Activated CD4-positive, alpha-beta memory T cell treated with anti-CD3 and anti-CD28 coated beads for 36 hours (primary cell): Measurements from ENCODE around the gene PTPN14. TPM values are rescaled to one million over a fixed set of nuclear protein-coding genes. Genes with fewer than 3 reads are reported as not detected.
A peak's percentile ranks its signal among the peaks of the same experiment; 100 is the strongest.

Experiments used
- CTCF ChIA-PET: fragments of 350-600 bp; sonication (Branson Sonifier 250); formaldehyde crosslinking; loops from one replicate; lab custom pipeline; 2021; ENCODE audit warnings: antibody characterized with exemption, inconsistent platforms; lab: Charles Lee
- POLR2A ChIA-PET: fragments of 350-600 bp; sonication (Branson Sonifier 250); formaldehyde crosslinking; loops from one replicate; lab custom pipeline; 2021; ENCODE audit warnings: antibody characterized with exemption; lab: Charles Lee
- DNase-seq: peaks from one replicate; pipeline ENCODE4 v3.0.0-alpha.2; 2020
- H3K27ac Mint-ChIP-seq: one replicate; pipeline ENCODE4 v1.8.0; 2021; ENCODE audit warnings: mixed read lengths
- H3K27me3 Mint-ChIP-seq: one replicate; pipeline ENCODE4 v1.8.0; 2021; ENCODE audit warnings: mixed read lengths
- H3K36me3 Mint-ChIP-seq: one replicate; pipeline ENCODE4 v1.8.0; 2021; ENCODE audit warnings: mixed read lengths
- H3K4me1 Mint-ChIP-seq: one replicate; pipeline ENCODE4 v1.8.0; 2021; ENCODE audit warnings: low read depth, mixed read lengths
- H3K4me3 Mint-ChIP-seq: one replicate; pipeline ENCODE4 v1.8.0; 2021; ENCODE audit warnings: mild to moderate bottlenecking, mixed read lengths
- H3K9me3 Mint-ChIP-seq: one replicate; pipeline ENCODE4 v1.8.0; 2021; ENCODE audit warnings: mixed read lengths
- intact Hi-C: fragments of 100-400 bp; cut with micrococcal nuclease; formaldehyde crosslinking; loops from one replicate; pipeline ENCODE4 v1.15.1; 2023
- total RNA-seq, 2 experiments: library from RNA; stranded (reverse); gene quantifications; one replicate each; pipeline ENCODE4 v1.2.3, GENCODE V29; 2021

Gene PTPN14
- total RNA-seq, 2 experiments from 2014 or later, result 1.0 to 1.1 TPM

DNA sequence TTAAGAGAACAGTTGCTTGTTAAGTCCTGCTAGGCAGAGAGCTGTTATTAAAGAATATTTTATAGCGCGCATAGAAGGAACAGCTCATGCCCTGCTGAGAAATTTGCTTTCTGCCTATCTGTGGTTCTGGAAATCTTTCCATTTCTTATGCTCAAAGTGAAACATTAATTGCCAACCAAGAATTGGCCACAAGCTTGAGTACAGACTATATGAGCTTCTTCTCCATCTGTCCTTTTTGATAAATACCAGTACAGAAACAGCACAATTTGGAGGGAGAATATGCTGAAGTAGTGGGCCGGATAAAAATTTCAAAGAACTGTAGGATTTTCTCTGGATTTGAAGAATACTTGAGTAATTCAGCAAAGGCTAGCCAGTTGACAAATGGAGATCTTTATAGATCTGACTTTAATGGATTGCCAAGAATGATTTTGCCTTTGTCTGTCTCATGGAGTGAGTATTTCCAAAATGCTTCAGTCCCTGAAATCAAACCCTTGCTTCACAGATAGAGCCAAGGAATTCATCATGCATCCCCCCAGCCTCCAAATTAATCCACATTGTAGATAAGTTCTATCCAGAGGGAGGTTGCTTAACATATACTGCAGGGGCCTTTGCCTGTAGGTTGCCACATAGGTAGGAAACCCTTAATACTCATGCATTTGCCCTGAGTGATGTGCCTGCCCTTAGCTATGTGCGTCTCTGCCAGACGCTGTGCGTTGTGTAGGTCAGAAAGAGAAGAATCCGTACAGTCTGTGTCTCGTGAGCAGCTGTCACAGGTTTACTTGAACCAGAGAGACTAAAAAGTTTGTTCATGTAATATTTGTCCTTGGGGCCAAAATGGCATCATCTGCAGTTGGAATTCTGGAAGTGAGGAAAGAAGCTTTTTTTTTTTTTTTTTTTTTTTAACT lies 226.3 kb downstream of the PTPN14 start:
- DNase-seq, result no peak
- ChIA-PET CTCF (interaction anchor here (1.4 to 11.5 kb wide), 5 partner anchors 8 to 259 kb away, joined by 5 to 491 read pairs (median 27); no protein-coding TSS in a partner anchor), POLR2A (interaction anchor here (0.6 kb wide), 1 partner anchor 199 kb away, joined by 5 read pairs; no protein-coding TSS in a partner anchor)
- Mint-ChIP-seq H3K27me3 (no peaks in the 10 kb centered on the region), H3K4me1 (peaks cover 4% of the 10 kb centered on the region), H3K9me3 (no peaks in the 10 kb centered on the region), H3K36me3 (peaks cover 5% of the 10 kb centered on the region), H3K4me3 (no peak overlapping the region), H3K27ac (peak overlapping the region; percentile 23)
- intact Hi-C loops, result loop anchor here (10.0 kb wide), 1 partner anchor 950 kb away; no protein-coding TSS in a partner anchor

- H3K9me3 Mint-ChIP-seq, result no peaks in the 10 kb centered on the region
- peaks cover 3% of the 10 kb centered on the region for H3K36me3 Mint-ChIP-seq
- intact Hi-C loops, result loop anchor here (10.0 kb wide), 1 partner anchor 947 kb away; no protein-coding TSS in a partner anchor
- peaks cover 4% of the 10 kb centered on the region for H3K4me1 Mint-ChIP-seq
- H3K27me3 Mint-ChIP-seq, result no peaks in the 10 kb centered on the region
- no peak overlapping the region for H3K27ac Mint-ChIP-seq
- DNase-seq, result no peak
- ChIA-PET POLR2A (no interaction called here), CTCF (interaction anchor here (1.0 to 2.5 kb wide), 3 partner anchors 9 to 61 kb away, joined by 3 to 14 read pairs (median 12); no protein-coding TSS in a partner anchor)
- no peak overlapping the region for H3K4me3 Mint-ChIP-seq
Observed at GRCh38 chr1:214321705-214322453, 229.5 kb downstream of the PTPN14 start.

GRCh38 chr1:214319938-214320337 lies 231.5 kb downstream of the PTPN14 start:
- CTCF ChIA-PET, result no interaction called here
- POLR2A ChIA-PET, result no interaction called here
- DNase-seq, result no peak
- intact Hi-C loops, result loop anchor here (10.0 kb wide), 1 partner anchor 945 kb away; no protein-coding TSS in a partner anchor
- Mint-ChIP-seq H3K4me1 (peaks cover 4% of the 10 kb centered on the region), H3K4me3 (no peak overlapping the region), H3K36me3 (peaks cover 3% of the 10 kb centered on the region), H3K9me3 (no peaks in the 10 kb centered on the region), H3K27ac (no peak overlapping the region), H3K27me3 (no peaks in the 10 kb centered on the region)

- H3K4me1 Mint-ChIP-seq, result peaks cover 4% of the 10 kb centered on the region
- H3K4me3 Mint-ChIP-seq, result no peak overlapping the region
- no peak for DNase-seq
- POLR2A ChIA-PET, result no interaction called here
- no peaks in the 10 kb centered on the region for H3K9me3 Mint-ChIP-seq
- CTCF ChIA-PET, result interaction anchor here (3.0 to 3.4 kb wide), 3 partner anchors 10 to 57 kb away, joined by 16 to 24 read pairs (median 20); no protein-coding TSS in a partner anchor
- intact Hi-C loops, result no loop called here
- peaks cover 3% of the 10 kb centered on the region for H3K36me3 Mint-ChIP-seq
- H3K27ac Mint-ChIP-seq, result no peak overlapping the region
- no peaks in the 10 kb centered on the region for H3K27me3 Mint-ChIP-seq
Observed at GRCh38 chr1:214318956-214319736, 232.3 kb downstream of the PTPN14 start.

GRCh38 chr1:214318356-214318755 lies 233.0 kb downstream of the PTPN14 start:
- intact Hi-C loops, result no loop called here
- Mint-ChIP-seq H3K4me3 (no peak overlapping the region), H3K27ac (no peak overlapping the region), H3K4me1 (peaks cover 4% of the 10 kb centered on the region), H3K9me3 (no peaks in the 10 kb centered on the region), H3K27me3 (no peaks in the 10 kb centered on the region), H3K36me3 (peaks cover 3% of the 10 kb centered on the region)
- DNase-seq, result no peak
- CTCF ChIA-PET, result interaction anchor here (3.0 to 3.4 kb wide), 3 partner anchors 10 to 56 kb away, joined by 16 to 24 read pairs (median 20); no protein-coding TSS in a partner anchor
- POLR2A ChIA-PET, result no interaction called here

- no peak overlapping the region for H3K27ac Mint-ChIP-seq
- no peaks in the 10 kb centered on the region for H3K9me3 Mint-ChIP-seq
- H3K27me3 Mint-ChIP-seq, result no peaks in the 10 kb centered on the region
- H3K36me3 Mint-ChIP-seq, result peaks cover 3% of the 10 kb centered on the region
- no peak overlapping the region for H3K4me3 Mint-ChIP-seq
- CTCF ChIA-PET, result interaction anchor here (1.4 to 3.4 kb wide), 4 partner anchors 11 to 103 kb away, joined by 4 to 24 read pairs (median 18); no protein-coding TSS in a partner anchor
- intact Hi-C loops, result no loop called here
- POLR2A ChIA-PET, result no interaction called here
- H3K4me1 Mint-ChIP-seq, result peaks cover 4% of the 10 kb centered on the region
- no peak for DNase-seq
Observed at GRCh38 chr1:214317734-214318133, 233.7 kb downstream of the PTPN14 start.

DNA sequence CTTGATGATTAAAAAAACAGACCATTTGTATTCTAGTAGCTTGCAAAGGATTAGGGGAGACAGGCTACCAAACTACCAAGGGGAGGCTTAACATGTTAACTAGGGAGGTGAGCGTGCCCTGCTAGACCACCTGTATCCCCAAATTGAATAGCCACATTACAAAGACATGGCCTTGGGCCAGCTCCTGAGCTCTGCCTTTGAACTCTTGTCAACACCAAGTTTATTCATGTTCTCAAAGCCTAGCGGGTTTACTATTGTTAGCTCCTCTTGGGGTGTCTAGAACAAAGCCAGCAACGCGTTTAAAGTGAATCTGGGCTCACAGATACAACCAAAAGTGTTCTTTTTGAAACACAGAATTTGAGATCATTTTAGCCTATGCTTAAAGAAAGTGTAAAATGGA lies 234.1 kb downstream of the PTPN14 start:
- ChIA-PET POLR2A (interaction anchor here (1.6 kb wide), 1 partner anchor 15 kb away, joined by 5 read pairs; no protein-coding TSS in a partner anchor), CTCF (interaction anchor here (1.4 to 3.4 kb wide), 4 partner anchors 12 to 103 kb away, joined by 4 to 24 read pairs (median 18); no protein-coding TSS in a partner anchor)
- DNase-seq, result no peak
- Mint-ChIP-seq H3K27me3 (no peaks in the 10 kb centered on the region), H3K4me1 (peaks cover 4% of the 10 kb centered on the region), H3K27ac (no peak overlapping the region), H3K36me3 (peaks cover 3% of the 10 kb centered on the region), H3K4me3 (no peak overlapping the region), H3K9me3 (no peaks in the 10 kb centered on the region)
- intact Hi-C loops, result no loop called here

DNA sequence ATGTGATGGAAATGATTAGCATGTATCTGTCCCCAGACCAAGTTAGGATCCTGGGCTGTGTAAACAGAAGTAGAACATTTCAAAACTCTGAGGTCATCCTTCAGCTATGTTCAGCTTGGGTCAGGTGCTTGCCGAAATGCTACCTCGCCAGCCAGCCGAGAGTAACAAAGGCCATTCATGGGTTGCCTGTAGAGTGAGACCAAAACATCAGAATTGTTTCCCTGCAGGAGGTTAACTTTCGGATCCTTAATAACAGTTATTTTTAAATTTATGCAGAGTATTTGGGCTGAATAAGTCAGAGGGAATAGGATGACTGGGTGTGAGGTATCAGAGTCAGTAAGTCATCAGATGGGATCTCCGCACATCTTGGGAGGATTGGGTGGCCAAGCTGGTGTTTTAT lies 234.8 kb downstream of the PTPN14 start:
- H3K4me3 Mint-ChIP-seq, result no peak overlapping the region
- no peaks in the 10 kb centered on the region for H3K27me3 Mint-ChIP-seq
- H3K36me3 Mint-ChIP-seq, result no peaks in the 10 kb centered on the region
- DNase-seq, result no peak
- intact Hi-C loops, result no loop called here
- peaks cover under 1% of the 10 kb centered on the region for H3K4me1 Mint-ChIP-seq
- ChIA-PET POLR2A (interaction anchor here (0.7 to 1.6 kb wide), 2 partner anchors 10 to 14 kb away, joined by 3 to 5 read pairs; no protein-coding TSS in a partner anchor), CTCF (interaction anchor here (1.4 to 3.4 kb wide), 4 partner anchors 12 to 102 kb away, joined by 4 to 24 read pairs (median 18); no protein-coding TSS in a partner anchor)
- no peaks in the 10 kb centered on the region for H3K9me3 Mint-ChIP-seq
- no peak overlapping the region for H3K27ac Mint-ChIP-seq

DNA sequence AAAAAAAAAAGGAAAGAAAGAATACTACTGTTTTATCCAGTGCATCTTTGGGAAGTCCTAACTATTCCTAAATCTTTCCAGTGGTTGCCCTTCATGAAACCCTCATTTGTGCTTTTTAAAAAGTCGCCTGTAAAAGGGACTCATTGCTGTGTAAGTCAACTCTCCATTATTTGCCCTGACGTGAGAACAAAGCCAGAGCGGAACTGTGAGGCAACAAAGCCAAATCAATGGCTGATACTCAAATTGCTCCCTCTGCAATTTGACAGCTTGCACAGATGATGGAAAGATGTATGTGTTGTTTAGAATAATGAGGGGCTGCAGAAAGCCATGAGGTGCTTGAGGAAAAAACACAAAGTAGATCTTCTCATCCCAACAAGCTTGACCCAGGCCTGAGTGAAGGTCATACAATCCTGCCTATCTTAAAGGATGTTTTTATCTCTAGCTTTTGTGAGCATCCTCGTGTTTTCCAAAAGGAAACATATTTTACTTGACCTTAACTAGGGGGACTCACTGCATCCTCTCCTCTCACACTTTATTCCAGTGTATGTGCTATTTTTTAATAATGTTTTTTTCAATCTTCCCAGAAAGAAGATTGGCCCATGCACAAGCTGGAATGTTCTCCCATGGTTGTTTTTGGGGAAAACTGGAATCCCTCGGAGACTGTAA lies 237.1 kb downstream of the PTPN14 start:
- Mint-ChIP-seq H3K36me3 (no peaks in the 10 kb centered on the region), H3K9me3 (no peaks in the 10 kb centered on the region), H3K4me1 (peaks cover 16% of the 10 kb centered on the region), H3K4me3 (no peak overlapping the region), H3K27ac (no peak overlapping the region), H3K27me3 (no peaks in the 10 kb centered on the region)
- ChIA-PET CTCF (interaction anchor here (1.2 to 1.3 kb wide), 2 partner anchors 15 to 53 kb away, joined by 5 to 7 read pairs; no protein-coding TSS in a partner anchor), POLR2A (no interaction called here)
- DNase-seq, result no peak
- intact Hi-C loops, result no loop called here

GRCh38 chr1:214312530-214313051 lies 238.8 kb downstream of the PTPN14 start:
- POLR2A ChIA-PET, result no interaction called here
- DNase-seq, result no peak
- intact Hi-C loops, result no loop called here
- CTCF ChIA-PET, result interaction anchor here (0.7 to 1.2 kb wide), 3 partner anchors 9 to 19 kb away, joined by 3 read pairs; no protein-coding TSS in a partner anchor
- no peaks in the 10 kb centered on the region for H3K9me3 Mint-ChIP-seq
- no peak overlapping the region for H3K27ac Mint-ChIP-seq
- H3K4me3 Mint-ChIP-seq, result no peak overlapping the region
- peaks cover 26% of the 10 kb centered on the region for H3K4me1 Mint-ChIP-seq
- no peaks in the 10 kb centered on the region for H3K27me3 Mint-ChIP-seq
- no peaks in the 10 kb centered on the region for H3K36me3 Mint-ChIP-seq
